GM12878 (cell line): Measurements from ENCODE around the gene DNMT3A. TPM values are rescaled to one million over a fixed set of nuclear protein-coding genes. Genes with fewer than 3 reads are reported as not detected.
A peak's percentile ranks its signal among the peaks of the same experiment; 100 is the strongest.

Experiments used
- CTCF ChIP-seq, 3 experiments: IDR thresholded peaks in 2 of 3; conservative IDR thresholded peaks in 1 of 3; 2 replicates each; pipeline ENCODE4 v1.5.1; 2011; ENCODE audit warnings: low read depth in 3 of 3, low read length in 3 of 3, mild to moderate bottlenecking in 3 of 3, control low read depth in 2 of 3, moderate library complexity in 2 of 3, inconsistent platforms in 1 of 3, mixed read lengths in 1 of 3; ENCODE audit not compliant: control insufficient read depth in 2 of 3, insufficient read depth in 1 of 3; ENCODE audit errors: extremely low read depth in 1 of 3
- EP300 ChIP-seq, 2 experiments: fragments of 150-350 bp in 1 of 2; IDR thresholded peaks; 2 replicates each; pipeline ENCODE4 v1.6.1; 2011 to 2012; ENCODE audit warnings: low read depth in 2 of 2, low read length in 2 of 2, borderline replicate concordance in 1 of 2, improper control_type of control experiment in 1 of 2, inconsistent platforms in 1 of 2; ENCODE audit not compliant: control insufficient read depth in 1 of 2
- MAX ChIP-seq: IDR thresholded peaks from 2 replicates; pipeline ENCODE4 v1.6.1; 2012; ENCODE audit warnings: low read depth, low read length, improper control_type of control experiment
- RELB ChIP-seq: fragments of 450-650 bp; IDR thresholded peaks from 2 replicates; pipeline ENCODE4 v1.6.1; 2017; ENCODE audit warnings: low read depth, mild to moderate bottlenecking, moderate library complexity
- polyA plus RNA-seq, 11 experiments: library from polyadenylated mRNA; depleted of rRNA in 4 of 11; unstranded in 6 of 11; stranded (reverse) in 5 of 11; fragments of >200 nt; fragmentation: Nextera tagmentation in 4 of 11; fragmentation: Illumina TruSeq in 1 of 11; extraction: Ambion mirVana in 4 of 11; extraction: Trizol in 1 of 11; gene quantifications; 1 replicate in 1 of 11; 2 replicates in 10 of 11; pipeline versions ENCODE4 v1.2.1 to v1.2.3, GENCODE V29; 2011 to 2016; ENCODE audit warnings: inconsistent platforms in 2 of 11, missing spikeins in 2 of 11, low read depth in 1 of 11
- total RNA-seq, 4 experiments: library from RNA; depleted of rRNA in 3 of 4; stranded (reverse); fragments of >200 nt in 3 of 4; fragmentation: Illumina TruSeq in 1 of 4; extraction: Trizol in 1 of 4; gene quantifications; 2 replicates each; pipeline versions ENCODE4 v1.2.1 to v1.2.3, GENCODE V29; 2013 to 2021

The DNMT3A gene
- total and polyA plus RNA-seq, 10 of the 15 experiments (the other 5 are each of a cell fraction or from before 2014, with no cell fraction given) = 7.4 to 51.6 (median 17.4) TPM

- TF ChIP-seq CTCF (IDR thresholded peaks at IDR 0.05 in 2 of 3, conservative IDR thresholded peaks at IDR 0.05 in 1 of 3; ENCODE audit: control insufficient read depth in 2 of 3, extremely low read depth in 1 of 3, insufficient read depth in 1 of 3, low read depth in 3 of 3, low read length in 3 of 3) (no peak), EP300 (IDR thresholded peaks at IDR 0.05; ENCODE audit: borderline replicate concordance in 1 of 2, control insufficient read depth in 1 of 2, low read depth in 2 of 2, low read length in 2 of 2) (peak in 1 of 2 experiments; percentile 18; a peak in 1 of 4 replicates), MAX (peak; percentile 16; the same call in 1 of the 2 replicates), RELB (peak; percentile 49; the same call in 1 of the 2 replicates)
- TF ChIP-seq, all 136 proteins: peak for 17
Observed at GRCh38 chr2:25274868-25275574, 66.7 kb downstream of the DNMT3A start (continued).
